Heart left ventricle (tissue), 16 donors: ENCODE results near the gene TAS2R30. TPM values are rescaled to one million over a fixed set of nuclear protein-coding genes. Genes with fewer than 3 reads are reported as not detected.
"Not testable (repeated sequence)": the region's sequence is repeated elsewhere in the genome, so short reads cannot be mapped to it uniquely, and the experiment has no call there.

Experiments used
- ATAC-seq, 4 donors: fragments of 200-7000 bp; cut with Tn5 transposase; one replicate each; pipeline ENCODE4 v1.9.1; 2020 to 2022; ENCODE audit warnings: moderate library complexity in 4 of 4, mild to moderate bottlenecking in 3 of 4, moderate number of reproducible peaks in 1 of 4
- DNase-seq, 5 donors: peaks; one replicate each; pipeline ENCODE4 v3.0.0-alpha.2; 2020
- H3K27ac ChIP-seq, 12 donors: fragments of 200-600 bp; sonication (generic) in 4 of 12; one replicate each; pipeline versions ENCODE4 v1.5.0 to v1.8.0; 2016 to 2022; ENCODE audit warnings: mild to moderate bottlenecking in 2 of 12
- H3K27me3 ChIP-seq, 9 donors: fragments of 200-600 bp; sonication (generic) in 2 of 9; one replicate each; pipeline versions ENCODE4 v1.5.1 to v1.8.0; 2016 to 2022; ENCODE audit warnings: mild to moderate bottlenecking in 3 of 9
- H3K36me3 ChIP-seq, 9 donors: fragments of 200-600 bp; sonication (generic) in 2 of 9; one replicate each; pipeline versions ENCODE4 v1.5.0 to v1.8.0; 2018 to 2022; ENCODE audit warnings: mild to moderate bottlenecking in 2 of 9
- H3K4me1 ChIP-seq, 12 donors: fragments of 200-600 bp; sonication (generic) in 4 of 12; one replicate each; pipeline versions ENCODE4 v1.5.0 to v1.8.0; 2016 to 2022; ENCODE audit warnings: mild to moderate bottlenecking in 3 of 12
- H3K4me3 ChIP-seq, 12 donors: fragments of 200-600 bp; sonication (generic) in 4 of 12; one replicate each; pipeline versions ENCODE4 v1.5.0 to v1.8.0; 2017 to 2022; ENCODE audit warnings: mild to moderate bottlenecking in 9 of 12, moderate library complexity in 4 of 12
- H3K9me3 ChIP-seq, 12 donors: fragments of 200-600 bp; sonication (generic) in 4 of 12; one replicate each; pipeline versions ENCODE4 v1.5.0 to v1.8.0; 2016 to 2022; ENCODE audit warnings: mild to moderate bottlenecking in 1 of 12
- POLR2A ChIP-seq, 2 donors: fragments of 450-650 bp; IDR thresholded peaks; one replicate each; pipeline ENCODE4 v1.6.1; 2017; ENCODE audit warnings: antibody characterized with exemption in 2 of 2, mild to moderate bottlenecking in 2 of 2, moderate library complexity in 2 of 2
- WGBS, 4 donors: extraction: QIAGEN DNeasy Blood & Tissue Kit in 2 of 4; methylation state at CpG; one replicate each; pipeline versions ENCODE4 v1.1.5 to v1.1.7; 2013 to 2018; 5-methylcytosine and 5-hydroxymethylcytosine counted together
- intact Hi-C, 10 donors: fragments of 100-400 bp; cut with DNase I; formaldehyde crosslinking; loops; one replicate each; pipeline versions ENCODE4 v1.11.1 to v1.14.2; 2022
- polyA plus RNA-seq, 2 donors: library from polyadenylated mRNA; stranded (reverse); fragments of 200-250 nt; gene quantifications; one replicate each; pipeline ENCODE4 v1.2.3, GENCODE V29; 2013
- total RNA-seq, 9 donors: library from RNA; depleted of rRNA in 2 of 9; stranded (reverse); fragments of >200 nt in 2 of 9; fragmentation: NEBNext Ultra II Directional in 3 of 9; extraction: Animal tissue kit (Norgen Biotek cat#: 25700) in 3 of 9; gene quantifications; one replicate each; pipeline versions ENCODE4 v1.1.0 to v1.2.4, GENCODE V29; 2016 to 2023
- TF ChIP-seq, protein P1 (sequence below), 12 donors: fragments of 200-600 bp; sonication (generic) in 4 of 12; IDR thresholded peaks; one replicate each; pipeline versions ENCODE4 v1.5.0 to v1.8.0; 2018 to 2022; ENCODE audit warnings: antibody characterized with exemption in 12 of 12, mild to moderate bottlenecking in 5 of 12
- donor health status: ischemic (EF 13 %, LVEDD 7.1; RV severe dilation, severe dysfunction).
- donor health status: healthy with polysubstance abuse.
- donor health status: DM: no; HTN: yes; CAD: no.
- donor health status: DM: no; HTN: no; CAD: no.
- donor health status: ischemic (EF 25% LVEDD 6.9; RV normal size, moderate dysfunction).
- donor health status: ischemic (EF 25% LVEDD 5.7; RV mildly dilated, moderate dysfunction).
- donor health status: healthy.
- donor health status: DM: yes; HTN: yes; CAD: no.
- donor health status: ischemic (EF 35%, LVEDD 5.7; RV mildly dilated, moderate dysfunction).
- donor health status: nonischemic (EF 11% LVEDD 7.7; RV severe dilation, severe dysfunction).
- donor health status: DM: yes; HTN: yes; CAD: no.
- donor health status: PGD.
- donor health status: ischemic (EF 29% LVEDD 5.4; RV normal size, mild dysfunction).
- donor health status: nonischemic (EF 23%, LVEDD 6.1; RV moderate dilation, normal function).

The TAS2R30 gene
- total and polyA plus RNA-seq, 11 donors: 0.15 to 1.5 (median 0.82) TPM; not detected in 1

DNA sequence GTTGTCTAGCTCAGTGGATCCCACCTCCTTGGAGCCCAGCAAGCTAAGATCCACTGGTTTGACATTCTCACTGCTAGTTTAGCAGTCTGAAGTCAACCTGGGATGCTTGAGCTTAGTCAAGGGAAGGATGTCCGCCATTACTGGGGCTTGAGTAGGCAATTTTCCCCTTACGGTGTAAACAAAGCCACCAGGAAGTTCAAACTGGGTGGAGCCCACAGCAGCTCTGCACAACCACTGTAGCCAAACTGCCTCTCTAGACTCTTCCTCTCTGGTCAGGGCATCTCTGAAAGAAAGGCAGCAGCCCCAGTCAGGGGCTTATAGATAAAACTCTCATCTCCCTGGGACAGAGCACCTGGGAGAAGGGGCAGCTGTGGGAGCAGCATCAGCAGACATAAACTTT lies 25.6 kb downstream of the TAS2R30 start:
- intact Hi-C loops: loop anchor here in 1 of 10 donors (10.0 kb wide), 1 partner anchor 56 kb away; no protein-coding TSS in a partner anchor
- no peak overlapping the region for H3K4me3 ChIP-seq
- H3K9me3 ChIP-seq: peaks cover 0 to 45% (median 3%) of the 10 kb centered on the region in 12 donors
- ATAC-seq: no peak
- DNase-seq: no peak
- no peaks in the 10 kb centered on the region for H3K4me1 ChIP-seq
- no peaks in the 10 kb centered on the region for H3K27me3 ChIP-seq
- peaks cover 0 to 3% (median 0%) of the 10 kb centered on the region in 9 donors for H3K36me3 ChIP-seq
- TF ChIP-seq, protein P1, sequence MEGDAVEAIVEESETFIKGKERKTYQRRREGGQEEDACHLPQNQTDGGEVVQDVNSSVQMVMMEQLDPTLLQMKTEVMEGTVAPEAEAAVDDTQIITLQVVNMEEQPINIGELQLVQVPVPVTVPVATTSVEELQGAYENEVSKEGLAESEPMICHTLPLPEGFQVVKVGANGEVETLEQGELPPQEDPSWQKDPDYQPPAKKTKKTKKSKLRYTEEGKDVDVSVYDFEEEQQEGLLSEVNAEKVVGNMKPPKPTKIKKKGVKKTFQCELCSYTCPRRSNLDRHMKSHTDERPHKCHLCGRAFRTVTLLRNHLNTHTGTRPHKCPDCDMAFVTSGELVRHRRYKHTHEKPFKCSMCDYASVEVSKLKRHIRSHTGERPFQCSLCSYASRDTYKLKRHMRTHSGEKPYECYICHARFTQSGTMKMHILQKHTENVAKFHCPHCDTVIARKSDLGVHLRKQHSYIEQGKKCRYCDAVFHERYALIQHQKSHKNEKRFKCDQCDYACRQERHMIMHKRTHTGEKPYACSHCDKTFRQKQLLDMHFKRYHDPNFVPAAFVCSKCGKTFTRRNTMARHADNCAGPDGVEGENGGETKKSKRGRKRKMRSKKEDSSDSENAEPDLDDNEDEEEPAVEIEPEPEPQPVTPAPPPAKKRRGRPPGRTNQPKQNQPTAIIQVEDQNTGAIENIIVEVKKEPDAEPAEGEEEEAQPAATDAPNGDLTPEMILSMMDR (IDR thresholded peaks at IDR 0.05): no peak
- no peak for TF ChIP-seq POLR2A (IDR thresholded peaks at IDR 0.05)
- H3K27ac ChIP-seq: no peak overlapping the region
- WGBS, 4 donors: 65 to 91% (median 83%) methylated on average over 2 of the region's 2 CpGs

DNA sequence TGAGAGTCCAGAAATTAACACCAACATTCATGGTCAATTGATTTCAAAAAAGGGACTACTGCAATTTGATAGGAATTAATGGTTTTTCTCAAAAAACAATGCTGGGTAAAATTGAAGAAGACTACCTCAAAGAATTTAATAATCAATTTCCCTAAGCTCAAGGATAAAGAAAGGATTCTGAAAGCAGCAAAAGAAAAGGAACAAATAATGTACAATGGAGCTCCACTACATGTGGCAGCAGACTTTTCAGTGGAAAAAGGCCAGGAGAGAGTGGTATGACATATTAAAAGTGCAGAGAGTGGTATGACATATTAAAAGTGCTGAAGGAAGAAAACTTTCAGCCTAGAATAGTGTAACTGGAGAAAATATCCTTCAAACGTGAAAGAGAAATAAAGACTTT lies 26.7 kb downstream of the TAS2R30 start:
- H3K4me3 ChIP-seq: no peak overlapping the region
- no peaks in the 10 kb centered on the region for H3K4me1 ChIP-seq
- no peaks in the 10 kb centered on the region for H3K27me3 ChIP-seq
- H3K36me3 ChIP-seq: peaks cover 0 to 3% (median 0%) of the 10 kb centered on the region in 9 donors
- H3K9me3 ChIP-seq: peaks cover 0 to 41% (median 3%) of the 10 kb centered on the region in 12 donors
- no peak for TF ChIP-seq POLR2A (IDR thresholded peaks at IDR 0.05)
- TF ChIP-seq, protein P1 (IDR thresholded peaks at IDR 0.05): no peak
- 68 to 72% (median 71%) methylated on average over 1 of the region's 1 CpG for WGBS, 4 donors
- no peak for ATAC-seq
- intact Hi-C loops: loop anchor here in 1 of 10 donors (10.0 kb wide), 1 partner anchor 57 kb away; no protein-coding TSS in a partner anchor
- no peak for DNase-seq
- H3K27ac ChIP-seq: no peak overlapping the region

DNA sequence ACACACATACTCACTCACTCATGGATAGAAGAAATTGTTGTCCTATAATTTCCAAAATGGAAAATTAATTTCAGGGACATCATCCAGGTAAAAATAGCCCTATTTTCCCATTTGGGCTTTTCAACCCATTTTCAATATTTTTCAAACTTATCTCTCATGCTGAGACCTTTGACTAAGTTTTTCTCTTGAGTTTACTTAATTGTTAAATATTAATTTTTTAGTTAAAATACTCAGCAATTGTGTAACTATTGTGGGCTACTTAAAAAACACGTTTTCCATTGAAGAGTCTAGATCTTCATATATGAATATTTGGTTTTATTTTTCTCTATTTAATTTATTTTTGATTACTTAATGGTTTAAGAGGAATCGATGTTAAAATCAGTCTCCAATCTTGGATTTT lies 28.2 kb downstream of the TAS2R30 start:
- H3K4me1 ChIP-seq: no peaks in the 10 kb centered on the region
- 98 to 100% (median 98%) methylated on average over 2 of the region's 2 CpGs for WGBS, 4 donors
- intact Hi-C loops: loop anchor here in 1 of 10 donors (10.0 kb wide), 1 partner anchor 59 kb away; no protein-coding TSS in a partner anchor
- no peak overlapping the region for H3K4me3 ChIP-seq
- no peaks in the 10 kb centered on the region for H3K27me3 ChIP-seq
- no peak overlapping the region for H3K27ac ChIP-seq
- ATAC-seq: no peak
- TF ChIP-seq POLR2A (IDR thresholded peaks at IDR 0.05): no peak
- TF ChIP-seq, protein P1 (IDR thresholded peaks at IDR 0.05): no peak
- H3K9me3 ChIP-seq: peaks cover 0 to 28% (median 3%) of the 10 kb centered on the region in 12 donors
- peaks cover 0 to 3% (median 0%) of the 10 kb centered on the region in 9 donors for H3K36me3 ChIP-seq
- no peak for DNase-seq

DNA sequence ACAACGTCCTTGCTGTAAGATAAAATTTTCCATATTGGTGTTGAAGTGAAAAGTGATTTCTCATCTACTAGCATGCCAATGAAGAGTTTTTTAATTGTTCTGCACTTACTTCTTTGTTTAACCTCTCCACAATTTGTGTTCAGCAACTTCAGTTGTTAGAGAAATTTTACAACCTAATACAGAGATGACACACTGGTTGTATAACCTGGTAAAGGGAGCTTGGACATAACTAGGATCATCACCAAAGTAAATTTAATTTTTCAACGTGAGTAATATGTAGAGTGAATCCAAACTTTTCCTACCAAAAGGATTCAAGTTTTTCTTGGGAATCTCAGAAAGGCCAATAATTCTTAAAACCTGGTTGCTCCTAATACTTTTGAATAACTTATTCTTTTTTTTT lies 28.9 kb downstream of the TAS2R30 start:
- H3K27me3 ChIP-seq: no peaks in the 10 kb centered on the region
- TF ChIP-seq POLR2A (IDR thresholded peaks at IDR 0.05): no peak
- TF ChIP-seq, protein P1 (IDR thresholded peaks at IDR 0.05): no peak
- peaks cover 0 to 21% (median under 1%) of the 10 kb centered on the region in 12 donors for H3K9me3 ChIP-seq
- no peak overlapping the region for H3K4me3 ChIP-seq
- H3K4me1 ChIP-seq: no peaks in the 10 kb centered on the region
- intact Hi-C loops: loop anchor here in 1 of 10 donors (10.0 kb wide), 1 partner anchor 59 kb away; no protein-coding TSS in a partner anchor
- WGBS, 4 donors: 44 to 67% (median 50%) methylated on average over 2 of the region's 2 CpGs
- peaks cover 0 to 4% (median 0%) of the 10 kb centered on the region in 9 donors for H3K36me3 ChIP-seq
- H3K27ac ChIP-seq: no peak overlapping the region
- DNase-seq: no peak
- no peak for ATAC-seq

DNA sequence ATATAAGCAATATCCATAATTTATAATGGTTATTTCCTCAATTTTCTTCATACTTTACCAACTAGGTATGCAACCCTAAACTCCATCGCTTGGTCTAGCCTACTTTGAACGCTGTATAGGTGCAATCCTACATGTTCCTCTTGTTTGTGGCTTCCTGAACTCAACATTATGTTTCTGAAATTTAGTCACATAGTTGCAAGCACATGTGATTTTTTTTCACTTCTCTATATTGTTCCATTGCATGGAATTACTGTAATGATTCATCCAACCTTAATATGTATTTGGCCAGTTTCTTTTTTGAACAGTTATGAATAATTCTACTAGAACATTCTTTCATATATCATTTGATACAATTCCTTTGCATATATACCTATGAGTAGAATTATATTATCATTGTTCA lies 39.5 kb downstream of the TAS2R30 start:
- H3K4me1 ChIP-seq, DNase-seq, ATAC-seq, H3K27ac ChIP-seq, intact Hi-C loops, H3K4me3 ChIP-seq, H3K9me3 ChIP-seq, H3K27me3 ChIP-seq, H3K36me3 ChIP-seq: not testable (repeated sequence)
- WGBS, 4 donors: no CpG with 5 or more reads among the region's 2 CpGs
